H1 (cell line): ENCODE results near the gene OSTF1. TPM values are rescaled to one million over a fixed set of nuclear protein-coding genes. Genes with fewer than 3 reads are reported as not detected.

Source experiments
- SP1 ChIP-seq: IDR thresholded peaks from 2 replicates; pipeline ENCODE4 v1.6.1; 2011; ENCODE audit warnings: low read depth, low read length
- USF2 ChIP-seq: IDR thresholded peaks from 2 replicates; pipeline ENCODE4 v1.6.1; 2011; ENCODE audit warnings: low read length, improper control_type of control experiment
- polyA plus RNA-seq, 7 experiments: library from polyadenylated mRNA; depleted of rRNA in 3 of 7; stranded (reverse) in 5 of 7; unstranded in 2 of 7; fragments of >200 nt in 5 of 7; fragments of 200-250 nt in 2 of 7; gene quantifications; 1 replicate in 5 of 7; 2 replicates in 1 of 7; 4 replicates in 1 of 7; pipeline versions ENCODE4 v1.2.1 to v1.2.3, GENCODE V29; 2011 to 2013; ENCODE audit warnings: missing spikeins in 2 of 7, mixed read lengths in 2 of 7
- total RNA-seq: library from RNA; stranded (reverse); fragmentation: NEBNext Ultra II Directional; extraction: Animal tissue kit (Norgen Biotek cat#: 25700); gene quantifications from 2 replicates; pipeline ENCODE4 v1.2.1, GENCODE V29; 2021

The OSTF1 gene
- total and polyA plus RNA-seq, 2 of the 8 experiments (the other 6 are each of a cell fraction or from before 2014, with no cell fraction given): 5.0 to 18.9 TPM

GRCh38 chr9:75132244-75132643 lies 43.9 kb downstream of the OSTF1 start (continued):
- no peak for TF ChIP-seq USF2
- TF ChIP-seq SP1: no peak
